ENCODE measurements around the gene OR1Q1.
A peak's percentile ranks its signal among the peaks of the same experiment; 100 is the strongest.

The OR1Q1 gene

GRCh38 chr9:122609804-122610203 is 4.7 kb upstream of the OR1Q1 start:
- H3K4me3 ChIP-seq (replicated peaks; ENCODE audit: insufficient read depth, low read length): no peak overlapping the region
- H3K27ac ChIP-seq (replicated peaks): no peak overlapping the region
- no peak for DNase-seq (ENCODE audit: low read depth in 1 of 2, low spot score in 1 of 2)
- H3K27me3 ChIP-seq (ENCODE audit: insufficient read depth, poor library complexity, severe bottlenecking): peaks cover 2% of the 10 kb centered on the region
- no peak for TF ChIP-seq CTCF (IDR thresholded peaks at IDR 0.05; ENCODE audit: insufficient read depth, low read length)

DNA sequence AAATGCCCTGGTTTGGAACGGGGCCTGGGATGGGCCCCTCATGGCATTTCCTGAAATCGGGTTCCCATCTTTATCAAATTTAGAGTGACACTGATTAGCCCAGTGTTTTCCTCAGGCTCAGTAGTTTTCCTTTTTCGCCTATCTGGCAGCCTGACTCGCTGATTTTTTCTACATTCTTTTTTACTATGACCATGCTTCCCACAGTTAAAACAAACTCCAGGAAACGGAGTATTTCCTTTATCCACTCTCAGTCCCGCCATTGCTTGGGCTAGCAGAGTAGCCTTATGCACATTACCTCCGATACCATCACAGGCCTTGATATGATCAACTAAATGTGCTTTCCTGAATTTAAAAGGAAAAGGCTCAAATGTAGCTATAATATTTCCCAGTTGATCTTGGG is 5.5 kb downstream of the OR1Q1 start:
- H3K27ac ChIP-seq (replicated peaks): no peak overlapping the region
- TF ChIP-seq REST (IDR thresholded peaks at IDR 0.05; ENCODE audit: insufficient replicate concordance, low read depth) (no peak), CTCF (IDR thresholded peaks at IDR 0.05; ENCODE audit: insufficient read depth, low read length) (no peak), GABPA (IDR thresholded peaks at IDR 0.05; ENCODE audit: low read depth) (no peak), POLR2AphosphoS5 (IDR thresholded peaks at IDR 0.05; ENCODE audit: low read depth) (no peak), SPI1 (IDR thresholded peaks at IDR 0.05; ENCODE audit: borderline replicate concordance, low read depth) (no peak)
- no peak for DNase-seq (ENCODE audit: low read depth in 1 of 2, low spot score in 1 of 2)
- no peak overlapping the region for H3K4me3 ChIP-seq (replicated peaks; ENCODE audit: insufficient read depth, low read length)
- no peaks in the 10 kb centered on the region for H3K27me3 ChIP-seq (ENCODE audit: insufficient read depth, poor library complexity, severe bottlenecking)

- DNase-seq (ENCODE audit: low read depth in 1 of 2, low spot score in 1 of 2): no peak
- Histone ChIP-seq H3K27me3 (ENCODE audit: insufficient read depth, poor library complexity, severe bottlenecking) (no peaks in the 10 kb centered on the region), H3K27ac (replicated peaks) (no peak overlapping the region), H3K4me3 (replicated peaks; ENCODE audit: insufficient read depth, low read length) (no peak overlapping the region)
- peak; percentile 91 for TF ChIP-seq REST (IDR thresholded peaks at IDR 0.05; ENCODE audit: insufficient replicate concordance, low read depth)
- TF ChIP-seq SPI1 (IDR thresholded peaks at IDR 0.05; ENCODE audit: borderline replicate concordance, low read depth): no peak
Measured at GRCh38 chr9:122642226-122642625, 27.7 kb downstream of the OR1Q1 start.

GRCh38 chr9:122656378-122656777 is 41.8 kb downstream of the OR1Q1 start:
- TF ChIP-seq CTCF (IDR thresholded peaks at IDR 0.05; ENCODE audit: insufficient read depth, low read length): no peak
- no peak for TF ChIP-seq GABPA (IDR thresholded peaks at IDR 0.05; ENCODE audit: low read depth)
- TF ChIP-seq POLR2AphosphoS5 (IDR thresholded peaks at IDR 0.05; ENCODE audit: low read depth): no peak
- TF ChIP-seq SPI1 (IDR thresholded peaks at IDR 0.05; ENCODE audit: borderline replicate concordance, low read depth): peak; percentile 47; the same call in 1 of the 2 replicates
- no peak for TF ChIP-seq REST (IDR thresholded peaks at IDR 0.05; ENCODE audit: insufficient replicate concordance, low read depth)
- DNase-seq (ENCODE audit: low read depth in 1 of 2, low spot score in 1 of 2): no peak
- no peaks in the 10 kb centered on the region for H3K27me3 ChIP-seq (ENCODE audit: insufficient read depth, poor library complexity, severe bottlenecking)
- no peak overlapping the region for H3K27ac ChIP-seq (replicated peaks)
- no peak overlapping the region for H3K4me3 ChIP-seq (replicated peaks; ENCODE audit: insufficient read depth, low read length)
